ENCODE measurements around the gene PLXNA2.

Gene PLXNA2

GRCh38 chr1:208015255-208015654 is 228.9 kb downstream of the PLXNA2 start:
- DNase-seq (no peak), ATAC-seq (replicated peaks) (no peak)
- no peaks in the 10 kb centered on the region for H3K4me1 Mint-ChIP-seq (ENCODE audit: low read depth in 2 of 2)
- H3K27me3 Mint-ChIP-seq: peaks cover 24 to 40% of the 10 kb centered on the region in 2 donors
- no peak overlapping the region for H3K27ac Mint-ChIP-seq
- no peaks in the 10 kb centered on the region for H3K9me3 Mint-ChIP-seq
- no peak overlapping the region for H3K4me3 Mint-ChIP-seq
- peaks cover 3% of the 10 kb centered on the region for H3K36me3 Mint-ChIP-seq (ENCODE audit: insufficient read depth)

- ATAC-seq (replicated peaks) (no peak), DNase-seq (no peak)
- no peak overlapping the region for H3K27ac Mint-ChIP-seq
- peaks cover 3% of the 10 kb centered on the region for H3K36me3 Mint-ChIP-seq (ENCODE audit: insufficient read depth)
- H3K9me3 Mint-ChIP-seq: no peaks in the 10 kb centered on the region
- no peaks in the 10 kb centered on the region for H3K4me1 Mint-ChIP-seq (ENCODE audit: low read depth in 2 of 2)
- no peak overlapping the region for H3K4me3 Mint-ChIP-seq
- H3K27me3 Mint-ChIP-seq: peaks cover 14 to 34% of the 10 kb centered on the region in 2 donors
Measured at GRCh38 chr1:208013210-208013609, 231.0 kb downstream of the PLXNA2 start.

- no peaks in the 10 kb centered on the region for H3K4me1 Mint-ChIP-seq (ENCODE audit: low read depth in 2 of 2)
- no peak overlapping the region for H3K4me3 Mint-ChIP-seq
- peaks cover 3% of the 10 kb centered on the region for H3K36me3 Mint-ChIP-seq (ENCODE audit: insufficient read depth)
Measured at GRCh38 chr1:208012721-208013120, 231.5 kb downstream of the PLXNA2 start.

DNA sequence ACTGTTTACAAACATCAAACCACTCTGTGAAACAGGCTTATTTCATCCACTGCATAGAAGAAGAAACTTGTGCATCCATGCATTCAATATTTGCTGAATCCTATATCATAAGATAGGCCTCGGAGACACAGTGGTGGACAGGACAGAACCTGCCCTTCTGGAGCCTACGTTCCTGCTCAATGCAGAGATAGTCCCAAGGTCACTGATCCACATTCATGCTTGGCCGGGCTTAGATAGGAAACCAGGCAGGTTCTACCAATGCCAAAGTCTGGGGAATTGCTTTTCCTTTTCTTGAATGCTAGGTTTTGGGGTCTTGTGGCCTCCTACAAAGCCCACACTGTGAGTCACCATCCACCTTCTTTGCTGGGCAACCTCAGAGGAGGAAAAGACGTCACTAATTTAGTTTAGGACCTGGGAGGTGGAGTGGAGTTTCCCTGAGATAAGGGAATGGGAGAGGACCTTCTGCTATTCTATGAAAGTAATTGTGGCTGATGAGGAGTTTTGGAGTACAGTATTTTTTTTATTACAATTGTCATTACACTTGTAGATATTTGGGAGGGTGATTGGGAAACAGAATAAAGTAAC is 233.6 kb downstream of the PLXNA2 start:
- no peaks in the 10 kb centered on the region for H3K9me3 Mint-ChIP-seq
- DNase-seq (no peak), ATAC-seq (replicated peaks) (no peak)
- no peaks in the 10 kb centered on the region for H3K4me1 Mint-ChIP-seq (ENCODE audit: low read depth in 2 of 2)
- H3K36me3 Mint-ChIP-seq (ENCODE audit: insufficient read depth): peaks cover 3% of the 10 kb centered on the region
- H3K27ac Mint-ChIP-seq: no peak overlapping the region
- H3K4me3 Mint-ChIP-seq: no peak overlapping the region
- H3K27me3 Mint-ChIP-seq: peaks cover 7 to 25% of the 10 kb centered on the region in 2 donors

More at GRCh38 chr1:208012721-208013120, 231.5 kb downstream of the PLXNA2 start:
- Mint-ChIP-seq H3K9me3 (no peaks in the 10 kb centered on the region), H3K27ac (no peak overlapping the region), H3K27me3 (peaks cover 10 to 29% of the 10 kb centered on the region in 2 donors)
- ATAC-seq (replicated peaks) (no peak), DNase-seq (no peak)

GRCh38 chr1:208009706-208010444 is 234.3 kb downstream of the PLXNA2 start:
- no peaks in the 10 kb centered on the region for H3K4me1 Mint-ChIP-seq (ENCODE audit: low read depth in 2 of 2)
- DNase-seq (no peak), ATAC-seq (replicated peaks) (no peak)
- no peaks in the 10 kb centered on the region for H3K9me3 Mint-ChIP-seq
- H3K4me3 Mint-ChIP-seq: no peak overlapping the region
- no peaks in the 10 kb centered on the region for H3K36me3 Mint-ChIP-seq (ENCODE audit: insufficient read depth)
- peaks cover 7 to 18% of the 10 kb centered on the region in 2 donors for H3K27me3 Mint-ChIP-seq
- no peak overlapping the region for H3K27ac Mint-ChIP-seq

DNA sequence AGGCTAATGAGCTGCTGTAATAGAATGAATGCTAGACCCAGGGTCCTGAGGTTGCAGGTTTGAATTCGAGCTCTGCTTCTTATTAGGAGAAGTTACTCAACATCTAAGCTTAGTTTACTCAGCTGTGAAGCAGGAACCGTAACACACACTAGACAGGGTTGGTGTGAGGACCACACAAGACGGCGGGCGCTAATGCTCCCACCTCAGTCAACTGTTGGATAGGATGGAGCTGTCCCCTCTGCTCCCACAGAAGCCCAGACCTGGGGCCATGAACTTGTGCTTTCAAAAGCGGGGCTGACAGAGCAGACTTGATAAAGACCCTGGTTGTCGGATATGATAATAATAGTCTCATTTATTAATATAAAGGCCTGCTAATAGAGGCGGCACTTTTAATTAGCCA is 234.9 kb downstream of the PLXNA2 start:
- Mint-ChIP-seq H3K4me3 (no peak overlapping the region), H3K27me3 (peaks cover 7 to 15% of the 10 kb centered on the region in 2 donors), H3K4me1 (ENCODE audit: low read depth in 2 of 2) (no peaks in the 10 kb centered on the region), H3K9me3 (no peaks in the 10 kb centered on the region), H3K27ac (no peak overlapping the region), H3K36me3 (ENCODE audit: insufficient read depth) (no peaks in the 10 kb centered on the region)
- ATAC-seq (replicated peaks) (no peak), DNase-seq (no peak)

- ATAC-seq (replicated peaks): no peak
- Mint-ChIP-seq H3K27me3 (peaks cover 7 to 15% of the 10 kb centered on the region in 2 donors), H3K4me1 (ENCODE audit: low read depth in 2 of 2) (no peaks in the 10 kb centered on the region), H3K4me3 (no peak overlapping the region), H3K36me3 (ENCODE audit: insufficient read depth) (no peaks in the 10 kb centered on the region), H3K9me3 (no peaks in the 10 kb centered on the region), H3K27ac (no peak overlapping the region)
- DNase-seq: no peak
Measured at GRCh38 chr1:208008534-208008933, 235.7 kb downstream of the PLXNA2 start.

DNA sequence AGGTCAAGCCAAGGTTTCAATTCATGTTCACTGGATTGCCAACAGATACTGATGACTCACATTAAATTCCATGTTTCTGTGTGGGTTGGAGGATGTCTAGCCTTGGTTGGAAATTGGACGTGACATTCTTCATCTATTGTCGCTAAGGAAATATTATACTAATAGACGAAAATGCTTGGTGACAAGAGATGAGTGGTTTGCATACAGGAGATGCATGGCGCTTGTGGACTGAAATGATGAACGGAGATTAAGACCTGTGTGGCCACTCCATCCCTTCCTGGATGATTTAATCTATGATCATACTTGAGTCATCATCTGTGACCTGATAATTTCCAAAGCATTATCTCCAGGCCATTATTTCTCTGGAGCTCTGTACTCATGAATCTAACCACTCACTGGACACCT is 236.2 kb downstream of the PLXNA2 start:
- Mint-ChIP-seq H3K9me3 (no peaks in the 10 kb centered on the region), H3K27ac (no peak overlapping the region), H3K36me3 (ENCODE audit: insufficient read depth) (no peaks in the 10 kb centered on the region), H3K4me1 (ENCODE audit: low read depth in 2 of 2) (no peaks in the 10 kb centered on the region), H3K27me3 (peaks cover 10 to 18% of the 10 kb centered on the region in 2 donors), H3K4me3 (no peak overlapping the region)
- ATAC-seq (replicated peaks): no peak
- no peak for DNase-seq

DNA sequence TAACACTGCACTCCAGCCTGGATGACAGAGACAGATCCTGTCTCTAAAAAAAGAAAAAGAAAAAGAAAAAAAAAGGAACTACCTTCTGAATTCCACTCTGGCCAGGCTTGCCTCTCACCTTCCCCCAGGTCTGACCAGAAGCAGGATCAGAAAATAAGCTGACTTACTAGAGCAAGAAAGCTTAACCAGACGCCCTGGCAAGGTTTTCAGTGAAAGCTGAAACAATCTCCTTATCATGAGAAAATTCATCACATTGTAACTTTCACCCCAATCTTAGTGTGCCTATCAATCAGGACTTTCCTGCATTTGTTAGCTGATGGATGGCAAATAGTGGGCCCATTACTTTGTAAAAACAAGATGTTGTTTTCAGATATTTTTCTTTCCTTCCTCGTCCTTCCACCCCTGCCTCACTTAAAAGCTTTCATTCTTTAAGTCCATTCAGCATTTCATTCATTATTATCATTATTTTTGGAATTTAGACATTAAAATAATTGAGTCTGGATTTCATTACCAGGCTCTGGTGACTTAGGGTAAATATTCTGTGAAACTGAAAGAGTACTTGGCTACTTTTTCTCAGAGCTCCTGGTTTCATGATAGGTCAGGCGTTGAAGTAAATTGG is 236.8 kb downstream of the PLXNA2 start:
- no peak for DNase-seq
- H3K36me3 Mint-ChIP-seq (ENCODE audit: insufficient read depth): no peaks in the 10 kb centered on the region
- H3K4me1 Mint-ChIP-seq (ENCODE audit: low read depth in 2 of 2): no peaks in the 10 kb centered on the region
- H3K27ac Mint-ChIP-seq: no peak overlapping the region
- no peaks in the 10 kb centered on the region for H3K9me3 Mint-ChIP-seq
- H3K4me3 Mint-ChIP-seq: no peak overlapping the region
- peaks cover 14 to 23% of the 10 kb centered on the region in 2 donors for H3K27me3 Mint-ChIP-seq
- ATAC-seq (replicated peaks): no peak

- H3K9me3 Mint-ChIP-seq: no peaks in the 10 kb centered on the region
- no peak for DNase-seq
Measured at GRCh38 chr1:208006258-208006920, 237.8 kb downstream of the PLXNA2 start.

GRCh38 chr1:208004851-208005250 is 239.3 kb downstream of the PLXNA2 start:
- DNase-seq (no peak), ATAC-seq (replicated peaks) (no peak)
- H3K36me3 Mint-ChIP-seq (ENCODE audit: insufficient read depth): no peaks in the 10 kb centered on the region
- no peaks in the 10 kb centered on the region for H3K9me3 Mint-ChIP-seq
- no peak overlapping the region for H3K4me3 Mint-ChIP-seq
- no peak overlapping the region for H3K27ac Mint-ChIP-seq
- H3K4me1 Mint-ChIP-seq (ENCODE audit: low read depth in 2 of 2): no peaks in the 10 kb centered on the region
- peaks cover 14 to 23% of the 10 kb centered on the region in 2 donors for H3K27me3 Mint-ChIP-seq

More at GRCh38 chr1:208006258-208006920, 237.8 kb downstream of the PLXNA2 start:
- Mint-ChIP-seq H3K36me3 (ENCODE audit: insufficient read depth) (no peaks in the 10 kb centered on the region), H3K27ac (no peak overlapping the region), H3K27me3 (peaks cover 14 to 23% of the 10 kb centered on the region in 2 donors), H3K4me1 (ENCODE audit: low read depth in 2 of 2) (no peaks in the 10 kb centered on the region), H3K4me3 (no peak overlapping the region)
- no peak for ATAC-seq (replicated peaks)

- Mint-ChIP-seq H3K4me1 (ENCODE audit: low read depth in 2 of 2) (no peaks in the 10 kb centered on the region), H3K36me3 (ENCODE audit: insufficient read depth) (no peaks in the 10 kb centered on the region), H3K27ac (peak overlapping the region in 1 of 2 donors; percentile 18), H3K4me3 (no peak overlapping the region), H3K27me3 (peaks cover 14 to 16% of the 10 kb centered on the region in 2 donors), H3K9me3 (no peaks in the 10 kb centered on the region)
- ATAC-seq (replicated peaks) (no peak), DNase-seq (no peak)
Measured at GRCh38 chr1:208003241-208003640, 240.9 kb downstream of the PLXNA2 start.

DNA sequence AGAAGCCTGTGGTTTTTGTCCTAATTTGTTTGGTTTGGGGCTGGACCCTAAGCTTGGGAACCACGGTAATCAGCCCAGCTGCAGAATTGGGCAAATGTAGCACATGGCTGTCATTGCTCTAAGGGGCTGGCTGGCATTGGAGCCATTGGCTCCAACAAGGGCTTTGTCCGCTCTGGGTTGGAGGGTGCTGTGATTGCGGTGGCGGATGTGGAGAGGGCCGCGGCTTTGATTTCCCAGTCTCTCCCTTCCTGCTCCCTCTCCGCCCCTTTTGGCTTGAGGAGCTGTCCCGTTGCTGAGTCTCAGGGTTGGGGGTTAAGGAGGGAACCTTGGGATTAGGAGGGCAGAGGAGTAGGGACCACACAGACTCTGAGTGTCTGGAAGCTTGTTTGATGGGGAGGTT is 241.5 kb downstream of the PLXNA2 start:
- Mint-ChIP-seq H3K27me3 (peaks cover 14 to 16% of the 10 kb centered on the region in 2 donors), H3K9me3 (no peaks in the 10 kb centered on the region), H3K27ac (peak overlapping the region in 1 of 2 donors; percentile 18), H3K4me3 (no peak overlapping the region), H3K36me3 (ENCODE audit: insufficient read depth) (no peaks in the 10 kb centered on the region), H3K4me1 (ENCODE audit: low read depth in 2 of 2) (no peaks in the 10 kb centered on the region)
- ATAC-seq (replicated peaks): no peak
- DNase-seq: no peak
